Colonic mucosa (tissue), 4 donors: ENCODE measurements around the gene ARFGAP3. TPM values are rescaled to one million over a fixed set of nuclear protein-coding genes. Genes with fewer than 3 reads are reported as not detected.

Experiments used
- DNase-seq: peaks from one replicate; pipeline ENCODE4 v3.0.0-alpha.2; 2020
- H3K27ac ChIP-seq: fragments of 200-600 bp; one replicate; pipeline ENCODE4 v1.8.0; 2021
- H3K27me3 ChIP-seq: fragments of 200-600 bp; one replicate; pipeline ENCODE4 v1.8.0; 2021
- H3K36me3 ChIP-seq: fragments of 200-600 bp; one replicate; pipeline ENCODE4 v1.8.0; 2021
- H3K4me1 ChIP-seq: fragments of 200-600 bp; one replicate; pipeline ENCODE4 v1.8.0; 2021; ENCODE audit warnings: mild to moderate bottlenecking
- H3K4me3 ChIP-seq: fragments of 200-600 bp; one replicate; pipeline ENCODE4 v1.8.0; 2021
- H3K9ac ChIP-seq, 2 donors: one replicate each; pipeline ENCODE4 v1.7.0; 2013; ENCODE audit warnings: control low read depth in 2 of 2, low read depth in 2 of 2, low read length in 2 of 2
- H3K9me3 ChIP-seq: fragments of 200-600 bp; one replicate; pipeline ENCODE4 v1.8.0; 2021
- intact Hi-C: fragments of 100-400 bp; cut with DNase I; formaldehyde crosslinking; loops from one replicate; pipeline ENCODE4 v1.14.1; 2022
- total RNA-seq, 2 donors: library from RNA; stranded (reverse); fragmentation: NEBNext Ultra II Directional in 1 of 2; extraction: Animal tissue kit (Norgen Biotek cat#: 25700) in 1 of 2; gene quantifications; one replicate each; pipeline ENCODE4 v1.2.1, GENCODE V29; 2021
- TF ChIP-seq, protein P1 (sequence below): fragments of 200-600 bp; IDR thresholded peaks from one replicate; pipeline ENCODE4 v1.8.0; 2022; ENCODE audit warnings: antibody characterized with exemption, mild to moderate bottlenecking
- donor health status: healthy.
- donor health status: DM: no; HTN: no; CAD: no.
- donor health status: DM: no; HTN: no; CAD: no.

The ARFGAP3 gene
- total RNA-seq, 2 donors from 2014 or later = 29.4 to 47.7 TPM

DNA sequence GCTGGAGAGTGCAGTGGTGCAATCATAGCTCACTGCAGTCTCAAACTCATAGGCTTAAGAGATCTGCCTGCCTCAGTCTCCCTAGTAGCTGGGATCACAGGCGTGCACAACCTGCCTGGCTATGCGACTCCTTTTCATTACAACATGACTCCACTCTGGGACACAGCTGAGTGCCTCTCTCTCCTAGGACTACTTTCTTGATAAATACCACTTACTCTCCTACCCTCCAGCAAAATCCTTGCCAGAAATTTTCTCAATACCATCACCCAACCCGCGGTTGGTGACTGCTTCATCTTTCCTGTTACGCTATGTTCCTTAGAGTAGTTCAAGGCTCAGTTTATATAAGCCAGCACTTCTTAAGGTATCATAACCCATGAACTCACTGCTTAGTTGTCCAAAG, 26.9 kb downstream of the ARFGAP3 start:
- H3K27ac ChIP-seq = no peak overlapping the region
- TF ChIP-seq, protein P1, sequence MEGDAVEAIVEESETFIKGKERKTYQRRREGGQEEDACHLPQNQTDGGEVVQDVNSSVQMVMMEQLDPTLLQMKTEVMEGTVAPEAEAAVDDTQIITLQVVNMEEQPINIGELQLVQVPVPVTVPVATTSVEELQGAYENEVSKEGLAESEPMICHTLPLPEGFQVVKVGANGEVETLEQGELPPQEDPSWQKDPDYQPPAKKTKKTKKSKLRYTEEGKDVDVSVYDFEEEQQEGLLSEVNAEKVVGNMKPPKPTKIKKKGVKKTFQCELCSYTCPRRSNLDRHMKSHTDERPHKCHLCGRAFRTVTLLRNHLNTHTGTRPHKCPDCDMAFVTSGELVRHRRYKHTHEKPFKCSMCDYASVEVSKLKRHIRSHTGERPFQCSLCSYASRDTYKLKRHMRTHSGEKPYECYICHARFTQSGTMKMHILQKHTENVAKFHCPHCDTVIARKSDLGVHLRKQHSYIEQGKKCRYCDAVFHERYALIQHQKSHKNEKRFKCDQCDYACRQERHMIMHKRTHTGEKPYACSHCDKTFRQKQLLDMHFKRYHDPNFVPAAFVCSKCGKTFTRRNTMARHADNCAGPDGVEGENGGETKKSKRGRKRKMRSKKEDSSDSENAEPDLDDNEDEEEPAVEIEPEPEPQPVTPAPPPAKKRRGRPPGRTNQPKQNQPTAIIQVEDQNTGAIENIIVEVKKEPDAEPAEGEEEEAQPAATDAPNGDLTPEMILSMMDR = no peak
- intact Hi-C loops = no loop called here
- DNase-seq = no peak
- H3K27me3 ChIP-seq = no peaks in the 10 kb centered on the region
- no peak overlapping the region for H3K4me3 ChIP-seq
- H3K9ac ChIP-seq = no peak overlapping the region
- H3K4me1 ChIP-seq = no peaks in the 10 kb centered on the region
- no peaks in the 10 kb centered on the region for H3K9me3 ChIP-seq
- H3K36me3 ChIP-seq = no peaks in the 10 kb centered on the region

DNA sequence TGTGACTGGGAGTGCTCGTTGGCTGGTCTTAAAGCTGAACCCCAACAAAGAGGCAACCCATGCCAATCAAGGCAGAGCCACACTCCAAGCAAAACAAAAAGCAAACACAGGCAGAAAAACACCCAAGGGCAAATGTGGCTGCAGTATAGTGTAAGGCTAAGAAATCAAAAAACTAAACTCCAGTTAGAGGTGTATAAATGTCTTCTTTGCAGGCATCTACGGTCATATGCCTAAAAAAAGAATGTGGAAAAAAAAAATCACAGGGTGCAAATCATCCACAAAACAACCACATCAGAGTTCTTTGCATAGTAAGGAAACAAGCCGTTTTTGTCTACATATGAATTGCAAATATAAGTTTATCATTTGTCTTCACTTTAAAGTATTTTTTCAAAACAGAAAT, 27.8 kb downstream of the ARFGAP3 start:
- Histone ChIP-seq H3K4me1 (no peaks in the 10 kb centered on the region), H3K9ac (no peak overlapping the region), H3K27ac (no peak overlapping the region), H3K9me3 (no peaks in the 10 kb centered on the region), H3K4me3 (no peak overlapping the region), H3K27me3 (no peaks in the 10 kb centered on the region), H3K36me3 (peaks cover 4% of the 10 kb centered on the region)
- no peak for DNase-seq
- TF ChIP-seq, protein P1 = no peak
- intact Hi-C loops = no loop called here

DNA sequence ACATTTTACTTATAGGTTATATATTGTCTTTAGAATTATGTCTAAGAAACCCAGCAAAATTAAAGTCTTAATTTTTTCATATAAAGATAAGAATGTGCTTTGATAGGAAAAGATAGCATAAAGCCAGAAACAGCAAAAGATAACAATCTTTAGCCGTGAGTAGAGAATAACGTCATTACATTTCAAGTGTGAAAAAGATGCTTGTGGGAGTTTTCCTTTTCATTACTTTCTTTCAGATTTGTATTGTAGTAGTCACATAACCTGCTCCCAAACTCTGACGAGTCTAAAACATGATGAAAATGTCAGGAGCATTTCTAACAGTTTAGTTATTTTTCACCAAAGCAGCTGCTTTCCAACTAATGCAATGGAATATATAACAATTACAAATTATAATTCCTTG, 31.3 kb downstream of the ARFGAP3 start:
- H3K27me3 ChIP-seq = no peaks in the 10 kb centered on the region
- peaks cover 4% of the 10 kb centered on the region for H3K36me3 ChIP-seq
- no peak overlapping the region for H3K4me3 ChIP-seq
- no peak overlapping the region for H3K9ac ChIP-seq
- no peaks in the 10 kb centered on the region for H3K9me3 ChIP-seq
- TF ChIP-seq, protein P1 = no peak
- H3K4me1 ChIP-seq = no peaks in the 10 kb centered on the region
- no peak for DNase-seq
- H3K27ac ChIP-seq = no peak overlapping the region
- intact Hi-C loops = no loop called here

DNA sequence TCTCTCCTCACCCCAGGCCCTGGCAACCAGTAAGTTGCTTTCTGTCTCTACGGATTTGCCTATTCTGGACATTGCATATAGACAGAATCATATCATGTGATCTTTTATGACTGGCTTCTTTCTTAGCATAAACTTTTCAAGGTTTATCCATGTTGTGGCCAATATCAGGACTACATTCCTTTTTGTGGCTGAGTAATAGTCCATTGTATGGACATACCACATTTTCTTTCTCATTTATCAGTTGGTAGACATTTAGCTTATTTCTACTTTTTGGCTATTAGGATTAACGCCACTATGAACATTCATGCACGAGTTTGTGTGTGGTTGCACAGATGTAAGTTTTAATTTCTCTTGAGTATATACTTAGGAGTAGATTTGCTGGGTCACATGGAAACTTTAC, 35.7 kb downstream of the ARFGAP3 start:
- Histone ChIP-seq H3K27me3 (no peaks in the 10 kb centered on the region), H3K4me3 (no peak overlapping the region), H3K4me1 (no peaks in the 10 kb centered on the region), H3K9ac (no peak overlapping the region), H3K27ac (no peak overlapping the region), H3K9me3 (no peaks in the 10 kb centered on the region), H3K36me3 (peaks cover 4% of the 10 kb centered on the region)
- TF ChIP-seq, protein P1 = no peak
- no peak for DNase-seq
- intact Hi-C loops = loop anchor here (5.0 kb wide), 1 partner anchor 159 kb away; no protein-coding TSS in a partner anchor

DNA sequence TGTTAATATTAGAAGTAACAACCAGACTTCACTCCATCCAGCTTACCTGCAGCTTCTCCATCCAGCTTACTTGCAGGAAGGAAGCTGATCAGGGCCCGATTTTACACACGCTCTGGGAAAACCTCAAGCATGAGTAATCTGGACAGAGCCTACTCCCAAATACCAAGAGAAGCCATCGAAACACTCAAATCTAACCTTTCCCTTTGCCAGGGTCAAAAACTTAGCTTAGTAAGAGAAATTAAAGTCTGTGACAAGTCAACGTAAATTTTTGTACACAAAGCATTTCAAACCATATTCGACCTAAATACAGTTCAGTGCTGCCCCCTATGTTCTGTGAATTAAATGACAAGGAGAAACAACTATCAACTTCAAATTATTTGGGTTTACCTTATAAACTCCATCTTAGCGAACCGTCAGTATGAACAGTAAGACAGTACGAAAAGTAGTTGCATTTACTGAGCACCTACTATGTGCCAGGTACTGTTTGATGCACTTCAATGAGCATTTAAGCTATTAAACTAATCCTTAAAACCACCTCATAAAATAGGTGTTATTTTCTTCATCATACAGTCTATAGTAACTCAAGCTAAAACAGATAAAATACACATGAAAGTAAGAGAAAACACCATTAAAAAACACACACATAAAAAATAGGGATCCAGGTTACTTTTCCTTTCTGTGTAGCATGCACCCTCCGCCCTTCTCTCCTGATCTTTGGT, 36.9 kb downstream of the ARFGAP3 start:
- no peak for DNase-seq
- H3K27me3 ChIP-seq = no peaks in the 10 kb centered on the region
- H3K9me3 ChIP-seq = no peaks in the 10 kb centered on the region
- H3K36me3 ChIP-seq = peaks cover 4% of the 10 kb centered on the region
- H3K4me3 ChIP-seq = no peak overlapping the region
- intact Hi-C loops = loop anchor here (5.0 kb wide), 1 partner anchor 158 kb away; no protein-coding TSS in a partner anchor
- H3K27ac ChIP-seq = no peak overlapping the region
- no peak overlapping the region for H3K9ac ChIP-seq
- no peaks in the 10 kb centered on the region for H3K4me1 ChIP-seq
- TF ChIP-seq, protein P1 = peak; percentile 64
